ENCODE results near the gene CFAP20DC. TPM values are rescaled to one million over a fixed set of nuclear protein-coding genes. Genes with fewer than 3 reads are reported as not detected.

The CFAP20DC gene
- total and polyA plus RNA-seq, 7 donors = 0.03 TPM; not detected in 4

- WGBS, 3 donors = 69 to 82% (median 70%) methylated on average over 3 of the region's 3 CpGs
- H3K27ac ChIP-seq = no peak overlapping the region
- DNase-seq (no peak), ATAC-seq (no peak)
- H3K4me3 ChIP-seq = no peak overlapping the region
- no peaks in the 10 kb centered on the region for H3K9me3 ChIP-seq
- H3K27me3 ChIP-seq (ENCODE audit: insufficient read depth in 3 of 3, low read length in 2 of 3) = no peaks in the 10 kb centered on the region
- H3K36me3 ChIP-seq (ENCODE audit: insufficient read depth in 1 of 2, low read depth in 1 of 2) = no peaks in the 10 kb centered on the region
- no peak for TF ChIP-seq CTCF (IDR thresholded peaks at IDR 0.05)
- H3K4me1 ChIP-seq = no peaks in the 10 kb centered on the region
- intact Hi-C loops (cut with DNase I) = no loop called here
These were observed 297.8 kb downstream of the CFAP20DC start for GRCh38 chr3:58751882-58752567.

- DNase-seq (no peak), ATAC-seq (no peak)
- Histone ChIP-seq H3K27me3 (ENCODE audit: insufficient read depth in 3 of 3, low read length in 2 of 3) (no peaks in the 10 kb centered on the region), H3K27ac (no peak overlapping the region), H3K4me3 (no peak overlapping the region), H3K4me1 (no peaks in the 10 kb centered on the region), H3K9me3 (no peaks in the 10 kb centered on the region), H3K36me3 (ENCODE audit: insufficient read depth in 1 of 2, low read depth in 1 of 2) (no peaks in the 10 kb centered on the region)
- no peak for TF ChIP-seq CTCF (IDR thresholded peaks at IDR 0.05)
- intact Hi-C loops (cut with DNase I) = no loop called here
- 56 to 68% (median 59%) methylated on average over 4 of the region's 4 CpGs for WGBS, 3 donors
These were observed 298.6 kb downstream of the CFAP20DC start for GRCh38 chr3:58751235-58751634.

- TF ChIP-seq CTCF (IDR thresholded peaks at IDR 0.05) = no peak
- Histone ChIP-seq H3K4me1 (no peaks in the 10 kb centered on the region), H3K9me3 (no peaks in the 10 kb centered on the region), H3K4me3 (no peak overlapping the region), H3K36me3 (ENCODE audit: insufficient read depth in 1 of 2, low read depth in 1 of 2) (no peaks in the 10 kb centered on the region), H3K27ac (no peak overlapping the region), H3K27me3 (ENCODE audit: insufficient read depth in 3 of 3, low read length in 2 of 3) (no peaks in the 10 kb centered on the region)
- 57 to 71% (median 68%) methylated on average over 3 of the region's 3 CpGs for WGBS, 3 donors
- no peak for DNase-seq
- intact Hi-C loops (cut with DNase I) = no loop called here
- no peak for ATAC-seq
These were observed 299.9 kb downstream of the CFAP20DC start for GRCh38 chr3:58749948-58750347.

DNA sequence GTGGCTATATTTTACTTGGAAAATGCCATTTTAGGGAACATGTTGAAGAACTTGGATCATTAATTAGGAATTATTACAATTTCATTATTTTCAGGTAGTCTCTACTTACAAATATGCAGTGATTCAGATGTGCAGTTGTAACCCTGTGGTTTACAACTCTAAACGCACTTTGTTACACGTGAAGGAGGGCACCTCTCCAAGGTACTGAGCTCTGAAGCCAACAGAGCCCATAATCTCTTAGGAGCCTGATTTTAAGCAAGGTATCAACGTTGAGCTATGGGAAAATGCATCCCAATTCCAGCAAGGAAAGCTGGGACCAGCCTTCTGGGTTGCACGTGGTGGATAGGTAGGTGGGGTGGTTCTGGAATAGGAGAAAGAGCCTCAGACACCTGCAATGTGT lies 301.8 kb downstream of the CFAP20DC start:
- no peak for TF ChIP-seq CTCF (IDR thresholded peaks at IDR 0.05)
- Histone ChIP-seq H3K4me1 (no peaks in the 10 kb centered on the region), H3K9me3 (no peaks in the 10 kb centered on the region), H3K4me3 (no peak overlapping the region), H3K27ac (no peak overlapping the region), H3K27me3 (ENCODE audit: insufficient read depth in 3 of 3, low read length in 2 of 3) (no peaks in the 10 kb centered on the region), H3K36me3 (ENCODE audit: insufficient read depth in 1 of 2, low read depth in 1 of 2) (no peaks in the 10 kb centered on the region)
- ATAC-seq (no peak), DNase-seq (no peak)
- WGBS, 3 donors = 20 to 28% (median 22%) methylated on average over 4 of the region's 4 CpGs
- intact Hi-C loops (cut with DNase I) = no loop called here

DNA sequence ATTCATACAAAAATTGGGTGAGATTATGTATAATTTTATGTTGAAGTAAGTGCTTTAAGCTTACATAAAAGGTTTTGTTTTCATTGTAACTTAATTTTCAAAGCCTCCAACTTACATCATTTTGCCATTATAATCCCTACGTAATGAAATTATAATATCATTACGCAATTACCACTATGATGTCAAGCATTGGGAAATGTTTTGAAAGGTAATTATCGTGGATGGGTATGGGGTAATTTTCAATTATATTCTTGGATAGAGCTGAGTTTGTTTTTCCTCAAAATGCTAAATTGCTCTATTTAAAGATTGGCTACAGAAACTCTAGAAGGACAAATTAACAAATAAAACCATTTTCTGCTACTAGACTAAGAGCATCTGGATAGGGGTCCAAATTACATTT lies 303.1 kb downstream of the CFAP20DC start:
- no peaks in the 10 kb centered on the region for H3K9me3 ChIP-seq
- H3K27ac ChIP-seq = no peak overlapping the region
- WGBS, 3 donors = 69 to 81% (median 70%) methylated on average over 3 of the region's 3 CpGs
- H3K36me3 ChIP-seq (ENCODE audit: insufficient read depth in 1 of 2, low read depth in 1 of 2) = no peaks in the 10 kb centered on the region
- H3K27me3 ChIP-seq (ENCODE audit: insufficient read depth in 3 of 3, low read length in 2 of 3) = no peaks in the 10 kb centered on the region
- H3K4me1 ChIP-seq = no peaks in the 10 kb centered on the region
- no peak overlapping the region for H3K4me3 ChIP-seq
- intact Hi-C loops (cut with DNase I) = no loop called here
- TF ChIP-seq CTCF (IDR thresholded peaks at IDR 0.05) = no peak
- DNase-seq (no peak), ATAC-seq (no peak)
